AG09319 (cell line): Measurements from ENCODE around the gene CLCA2.
A peak's percentile ranks its signal among the peaks of the same experiment; 100 is the strongest.

Experiments used
- DNase-seq: peaks from one replicate; pipeline ENCODE4 v3.0.0-alpha.2; 2010; ENCODE audit warnings: low read depth; ENCODE audit errors: extremely low read depth
- CTCF ChIP-seq: IDR thresholded peaks from 2 replicates; pipeline ENCODE4 v1.5.1; 2011; ENCODE audit warnings: low read depth, mild to moderate bottlenecking, inconsistent platforms, low read length, moderate library complexity

The CLCA2 gene

DNA sequence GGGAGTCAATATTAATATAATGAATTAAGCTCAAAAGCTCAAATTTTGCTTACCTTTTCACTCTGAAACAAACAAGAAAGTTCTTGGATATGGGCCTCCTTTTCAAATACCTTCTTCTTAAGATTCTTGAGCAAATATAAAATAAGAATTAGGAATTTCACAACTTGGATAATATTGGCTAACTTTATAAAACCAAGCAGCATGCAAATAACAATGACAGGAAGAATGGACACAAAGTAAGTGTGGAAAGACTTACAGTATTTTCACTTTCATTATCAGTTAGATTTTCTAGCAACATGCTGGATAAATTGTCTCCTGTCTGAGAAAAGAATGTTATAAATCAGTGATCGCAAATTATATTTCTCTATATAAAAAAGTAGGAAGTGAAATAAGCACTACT, 41.1 kb upstream of the CLCA2 start:
- TF ChIP-seq CTCF: no peak
- no peak for DNase-seq

DNA sequence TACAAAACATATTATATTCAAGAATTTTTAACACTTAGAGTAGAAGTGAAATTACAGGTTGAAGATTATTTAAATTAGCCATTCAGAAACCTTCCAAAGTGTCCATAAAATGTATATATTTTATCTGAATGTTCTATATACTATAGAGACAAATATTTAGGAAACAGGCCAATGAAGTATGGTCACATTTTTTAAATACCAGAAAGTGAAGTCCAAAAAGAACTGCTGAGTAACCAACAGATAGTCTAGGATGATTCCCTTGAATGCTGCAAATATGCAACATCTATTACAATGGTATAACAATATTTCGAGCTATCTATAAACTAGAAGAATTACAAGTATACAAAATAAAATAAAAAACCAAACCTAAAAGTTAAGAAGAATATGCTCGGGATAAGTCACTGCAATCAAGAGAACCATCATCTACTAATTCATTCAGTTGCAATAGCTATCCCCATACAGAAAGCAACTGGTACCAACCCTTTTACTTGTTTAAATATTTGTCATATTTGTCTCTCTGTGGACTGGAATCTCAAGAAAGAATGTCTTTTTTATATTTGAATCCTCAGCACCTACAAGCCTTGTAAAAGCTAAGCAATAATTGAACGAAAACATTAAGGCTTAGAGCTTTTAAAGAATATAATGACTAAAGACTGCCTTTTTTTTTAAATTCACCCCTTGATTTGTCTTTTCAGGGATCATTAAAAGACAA, 35.9 kb upstream of the CLCA2 start:
- TF ChIP-seq CTCF: no peak

GRCh38 chr1:86388777-86389176, 35.2 kb upstream of the CLCA2 start:
- DNase-seq: no peak
- no peak for TF ChIP-seq CTCF

More for the DNA sequence above, 35.9 kb upstream of the CLCA2 start:
- no peak for DNase-seq

DNA sequence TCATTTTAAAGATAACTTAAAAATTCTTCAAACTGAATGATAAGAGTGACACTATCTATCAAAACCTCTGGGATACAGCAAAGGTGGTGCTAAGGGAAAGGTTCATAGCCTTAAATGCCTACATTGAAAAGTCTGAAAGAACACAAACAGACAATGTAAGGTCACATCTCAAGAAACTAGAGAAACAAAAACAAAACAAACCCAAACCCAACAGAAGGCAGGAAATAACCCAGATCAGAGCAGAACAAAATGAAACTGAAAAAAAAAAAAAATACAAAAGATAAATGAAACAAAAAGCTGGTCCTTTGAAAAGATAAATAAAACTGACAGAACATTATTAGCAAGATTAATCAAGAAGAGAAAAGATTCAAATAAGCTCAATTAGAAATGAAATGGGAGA, 34.7 kb upstream of the CLCA2 start:
- no peak for TF ChIP-seq CTCF
- no peak for DNase-seq

- DNase-seq: no peak
- TF ChIP-seq CTCF: no peak
Observed at GRCh38 chr1:86394416-86394815, 29.6 kb upstream of the CLCA2 start.

- TF ChIP-seq CTCF: no peak
- DNase-seq: peak; percentile 44
Observed at GRCh38 chr1:86395751-86396497, 28.0 kb upstream of the CLCA2 start, which contains the start of gene ODF2L. ODF2L (minus strand) TSS chr1:86396323; CDS start chr1:86387027, 9,296 bp downstream.

DNA sequence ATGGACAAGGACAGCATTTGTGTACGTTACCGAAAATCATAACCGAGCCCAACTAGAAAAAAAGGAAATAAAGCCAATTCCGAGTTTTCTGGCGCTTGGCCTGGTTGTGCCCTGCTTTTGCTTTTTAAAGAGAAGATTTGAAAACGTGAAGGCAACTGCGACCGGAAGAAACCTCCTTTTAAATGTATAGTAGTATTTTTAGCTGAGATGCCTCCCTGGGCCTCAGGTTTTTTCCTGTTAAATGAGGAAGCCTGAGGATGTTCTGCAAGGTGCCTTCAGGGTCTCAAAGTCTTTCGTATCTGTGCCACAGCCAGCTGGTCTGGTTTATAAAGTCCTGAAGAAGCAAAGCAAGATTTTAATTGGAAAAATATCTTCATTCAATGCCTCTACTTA, 27.5 kb upstream of the CLCA2 start:
- no peak for DNase-seq
- no peak for TF ChIP-seq CTCF
